ENCODE data around the gene ABCC4. TPM values are rescaled to one million over a fixed set of nuclear protein-coding genes. Genes with fewer than 3 reads are reported as not detected.

The ABCC4 gene
- total and polyA plus RNA-seq, 2 donors (not counting 1 experiment from before 2014, with no cell fraction given) = 1.8 to 7.1 TPM

- H3K9me3 ChIP-seq (ENCODE audit: control extremely low read depth in 1 of 3, control insufficient read depth in 2 of 3, insufficient read depth in 1 of 3, low read length in 2 of 3) = no peaks in the 10 kb centered on the region
- H3K36me3 ChIP-seq (replicated peaks in 1 of 2; ENCODE audit: control extremely low read depth in 1 of 2, control insufficient read depth in 1 of 2, extremely low read depth in 1 of 2, insufficient read depth in 2 of 2, low read length in 1 of 2) = no peaks in the 10 kb centered on the region
- intact Hi-C loops (cut with micrococcal nuclease) = no loop called here
- no peak overlapping the region for H3K4me2 ChIP-seq (replicated peaks; ENCODE audit: low read depth, low read length, poor library complexity, severe bottlenecking)
- Mint-ChIP-seq H3K27ac (no peak overlapping the region), H3K4me1 (no peaks in the 10 kb centered on the region), H3K9me3 (ENCODE audit: insufficient read depth) (no peaks in the 10 kb centered on the region), H3K4me3 (no peak overlapping the region), H3K27me3 (no peaks in the 10 kb centered on the region)
- no peak overlapping the region for H3K4me3 ChIP-seq (ENCODE audit: control extremely low read depth in 1 of 5, extremely low read depth in 1 of 5, insufficient read depth in 1 of 5, low read depth in 2 of 5, low read length in 4 of 5)
- WGBS (ENCODE audit: insufficient coverage) = 100% methylated on average over 1 of the region's 4 CpGs
- no peak overlapping the region for H3K9ac ChIP-seq (ENCODE audit: low read length)
- TF ChIP-seq CTCF (IDR thresholded peaks at IDR 0.05) (no peak), EZH2 (IDR thresholded peaks at IDR 0.05; ENCODE audit: borderline replicate concordance, insufficient read depth, low read depth, low read length, poor library complexity, severe bottlenecking) (no peak)
- H3K79me2 ChIP-seq (ENCODE audit: control insufficient read depth, insufficient read depth, low read length) = no peaks in the 10 kb centered on the region
- no peaks in the 10 kb centered on the region for H3K4me1 ChIP-seq (ENCODE audit: control insufficient read depth in 2 of 2, insufficient read depth in 2 of 2, low read length in 2 of 2)
- H2AFZ ChIP-seq (ENCODE audit: insufficient read depth, low read depth, low read length, poor library complexity, severe bottlenecking) = no peak overlapping the region
- ChIA-PET POLR2A (no interaction called here), CTCF (no interaction called here)
- H4K20me1 ChIP-seq (ENCODE audit: control insufficient read depth, insufficient read depth, low read length, poor library complexity, severe bottlenecking) = no peaks in the 10 kb centered on the region
- H3K27ac ChIP-seq (ENCODE audit: low read length in 2 of 2) = no peak overlapping the region
- no peaks in the 10 kb centered on the region for H3K27me3 ChIP-seq (replicated peaks in 1 of 4; ENCODE audit: control extremely low read depth in 1 of 4, control insufficient read depth in 3 of 4, insufficient read depth in 4 of 4, low read length in 3 of 4)
- DNase-seq (no peak), ATAC-seq (ENCODE audit: low read depth) (no peak)
Measured at GRCh38 chr13:95044452-95045205, 256.6 kb downstream of the ABCC4 start.

DNA sequence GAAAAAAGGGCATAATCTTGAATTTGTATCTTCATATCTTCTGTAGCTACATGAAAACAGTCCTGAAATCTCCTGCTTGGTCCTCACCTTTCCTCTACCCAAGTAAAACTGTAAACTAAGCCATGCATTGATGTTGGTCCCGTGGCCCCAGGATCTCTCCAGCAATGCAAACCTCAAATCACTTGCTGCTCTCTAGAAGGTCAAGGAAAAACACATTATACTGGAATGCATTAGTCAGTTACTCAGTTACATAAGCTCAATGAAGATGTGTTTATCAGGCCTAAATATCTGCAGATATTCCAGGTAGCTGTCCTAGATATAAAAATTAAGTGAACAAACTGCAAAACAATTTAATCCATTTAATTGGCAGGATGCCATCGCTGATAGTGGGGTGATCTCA, 261.8 kb downstream of the ABCC4 start:
- no peaks in the 10 kb centered on the region for H3K27me3 ChIP-seq (replicated peaks in 1 of 4; ENCODE audit: control extremely low read depth in 1 of 4, control insufficient read depth in 3 of 4, insufficient read depth in 4 of 4, low read length in 3 of 4)
- CTCF ChIA-PET = no interaction called here
- no peak for DNase-seq

More for the DNA sequence above, 261.8 kb downstream of the ABCC4 start:
- H3K79me2 ChIP-seq (ENCODE audit: control insufficient read depth, insufficient read depth, low read length) = no peaks in the 10 kb centered on the region
- no peaks in the 10 kb centered on the region for H3K9me3 ChIP-seq (ENCODE audit: control extremely low read depth in 1 of 3, control insufficient read depth in 2 of 3, insufficient read depth in 1 of 3, low read length in 2 of 3)
- intact Hi-C loops (cut with micrococcal nuclease) = no loop called here
- no peaks in the 10 kb centered on the region for H4K20me1 ChIP-seq (ENCODE audit: control insufficient read depth, insufficient read depth, low read length, poor library complexity, severe bottlenecking)
- Mint-ChIP-seq H3K27me3 (no peaks in the 10 kb centered on the region), H3K9me3 (ENCODE audit: insufficient read depth) (no peaks in the 10 kb centered on the region), H3K4me3 (no peak overlapping the region), H3K27ac (no peak overlapping the region), H3K4me1 (no peaks in the 10 kb centered on the region)
- H3K4me3 ChIP-seq (ENCODE audit: control extremely low read depth in 1 of 5, extremely low read depth in 1 of 5, insufficient read depth in 1 of 5, low read depth in 2 of 5, low read length in 4 of 5) = no peak overlapping the region
- H3K36me3 ChIP-seq (replicated peaks in 1 of 2; ENCODE audit: control extremely low read depth in 1 of 2, control insufficient read depth in 1 of 2, extremely low read depth in 1 of 2, insufficient read depth in 2 of 2, low read length in 1 of 2) = no peaks in the 10 kb centered on the region
- no peak overlapping the region for H3K4me2 ChIP-seq (replicated peaks; ENCODE audit: low read depth, low read length, poor library complexity, severe bottlenecking)
- no peak overlapping the region for H3K9ac ChIP-seq (ENCODE audit: low read length)
- H3K4me1 ChIP-seq (ENCODE audit: control insufficient read depth in 2 of 2, insufficient read depth in 2 of 2, low read length in 2 of 2) = no peaks in the 10 kb centered on the region
- no peak for TF ChIP-seq EZH2 (IDR thresholded peaks at IDR 0.05; ENCODE audit: borderline replicate concordance, insufficient read depth, low read depth, low read length, poor library complexity, severe bottlenecking)
- TF ChIP-seq CTCF (IDR thresholded peaks at IDR 0.05) = no peak
- no peak overlapping the region for H2AFZ ChIP-seq (ENCODE audit: insufficient read depth, low read depth, low read length, poor library complexity, severe bottlenecking)
- POLR2A ChIA-PET = no interaction called here
- H3K27ac ChIP-seq (ENCODE audit: low read length in 2 of 2) = no peak overlapping the region
- no peak for ATAC-seq (ENCODE audit: low read depth)
- 100% methylated on average over 1 of the region's 2 CpGs for WGBS (ENCODE audit: insufficient coverage)
